B cell (primary cell): ENCODE data around the gene MBP. TPM values are rescaled to one million over a fixed set of nuclear protein-coding genes. Genes with fewer than 3 reads are reported as not detected.

ENCODE experiments used
- ATAC-seq: fragments of 200-7000 bp; cut with Tn5 transposase; one replicate; pipeline ENCODE4 v1.10.0; 2021; ENCODE audit warnings: low read depth, mild to moderate bottlenecking, moderate number of reproducible peaks, moderate library complexity
- CTCF ChIA-PET: fragments of 350-600 bp; sonication (Branson Sonifier 250); formaldehyde crosslinking; loops from one replicate; lab custom pipeline; 2021; ENCODE audit warnings: antibody characterized with exemption, inconsistent platforms; lab: Charles Lee
- POLR2A ChIA-PET: fragments of 350-600 bp; sonication (Branson Sonifier 250); formaldehyde crosslinking; loops from one replicate; lab custom pipeline; 2021; ENCODE audit warnings: antibody characterized with exemption; lab: Charles Lee
- DNase-seq: peaks from one replicate; pipeline ENCODE4 v3.0.0; 2013
- H2AFZ ChIP-seq: 2 replicates; pipeline ENCODE4 v1.6.1; 2012; ENCODE audit warnings: mild to moderate bottlenecking, low read depth, low read length; ENCODE audit not compliant: insufficient read depth, poor library complexity, severe bottlenecking
- H3K27ac ChIP-seq, 2 donors: 1 replicate in 1 of 2; 2 replicates in 1 of 2; pipeline ENCODE4 v1.5.1; 2012 to 2013; ENCODE audit warnings: low read length in 2 of 2, mild to moderate bottlenecking in 2 of 2, moderate library complexity in 1 of 2
- H3K27me3 ChIP-seq, 4 experiments: fragments of 200-600 bp in 1 of 4; sonication (generic) in 1 of 4; replicated peaks in 1 of 4; 1 replicate in 2 of 4; 2 replicates in 2 of 4; pipeline versions ENCODE4 v1.6.1 to v1.7.0; 2013 to 2016; ENCODE audit warnings: low read length in 3 of 4, mild to moderate bottlenecking in 2 of 4, mixed read lengths in 1 of 4, moderate library complexity in 1 of 4; ENCODE audit not compliant: insufficient read depth in 4 of 4, control insufficient read depth in 3 of 4; ENCODE audit errors: control extremely low read depth in 1 of 4
- H3K36me3 ChIP-seq, 2 experiments: replicated peaks in 1 of 2; 1 replicate in 1 of 2; 2 replicates in 1 of 2; pipeline versions ENCODE4 v1.6.1 to v1.7.1; 2013; ENCODE audit warnings: low read length in 1 of 2; ENCODE audit not compliant: insufficient read depth in 2 of 2, control insufficient read depth in 1 of 2; ENCODE audit errors: control extremely low read depth in 1 of 2, extremely low read depth in 1 of 2
- H3K4me1 ChIP-seq, 2 donors: fragments of 200-600 bp in 1 of 2; sonication (generic) in 1 of 2; 1 replicate in 1 of 2; 2 replicates in 1 of 2; pipeline versions ENCODE4 v1.5.1 to v1.6.1; 2013 to 2017; ENCODE audit warnings: low read length in 2 of 2; ENCODE audit not compliant: control insufficient read depth in 2 of 2, insufficient read depth in 2 of 2
- H3K4me2 ChIP-seq: replicated peaks from 2 replicates; pipeline ENCODE3; 2012; ENCODE audit warnings: mild to moderate bottlenecking, low read depth, low read length; ENCODE audit not compliant: poor library complexity, severe bottlenecking
- H3K4me3 ChIP-seq, 5 experiments: fragments of 200-600 bp in 1 of 5; sonication (generic) in 1 of 5; 1 replicate in 3 of 5; 2 replicates in 2 of 5; pipeline versions ENCODE4 v1.5.1 to v1.7.0; 2011 to 2016; ENCODE audit warnings: low read length in 4 of 5, mild to moderate bottlenecking in 4 of 5, low read depth in 2 of 5, control low read depth in 1 of 5, moderate library complexity in 1 of 5; ENCODE audit not compliant: insufficient read depth in 1 of 5; ENCODE audit errors: control extremely low read depth in 1 of 5, extremely low read depth in 1 of 5
- H3K79me2 ChIP-seq: fragments of 200-600 bp; sonication (generic); one replicate; pipeline ENCODE4 v1.6.0; 2016; ENCODE audit warnings: low read length; ENCODE audit not compliant: control insufficient read depth, insufficient read depth
- H3K9ac ChIP-seq: fragments of 200-600 bp; sonication (generic); 2 replicates; pipeline ENCODE4 v1.6.1; 2017; ENCODE audit warnings: mild to moderate bottlenecking, low read length, moderate library complexity
- H3K9me3 ChIP-seq, 3 donors: one replicate each; pipeline versions ENCODE4 v1.6.1 to v1.7.1; 2013; ENCODE audit warnings: low read length in 2 of 3; ENCODE audit not compliant: control insufficient read depth in 2 of 3, insufficient read depth in 1 of 3; ENCODE audit errors: control extremely low read depth in 1 of 3
- H4K20me1 ChIP-seq: 2 replicates; pipeline ENCODE4 v1.6.0; 2012; ENCODE audit warnings: mild to moderate bottlenecking, low read length; ENCODE audit not compliant: insufficient read depth, control insufficient read depth, poor library complexity, severe bottlenecking
- H3K27ac Mint-ChIP-seq: one replicate; pipeline ENCODE4 v1.8.0; 2021; ENCODE audit warnings: mixed read lengths
- H3K27me3 Mint-ChIP-seq: one replicate; pipeline ENCODE4 v1.8.0; 2021; ENCODE audit warnings: mixed read lengths
- H3K4me1 Mint-ChIP-seq: one replicate; pipeline ENCODE4 v1.8.0; 2021; ENCODE audit warnings: mixed read lengths
- H3K4me3 Mint-ChIP-seq: one replicate; pipeline ENCODE4 v1.8.0; 2021; ENCODE audit warnings: mixed read lengths
- H3K9me3 Mint-ChIP-seq: one replicate; pipeline ENCODE4 v1.8.0; 2022; ENCODE audit warnings: mixed read lengths; ENCODE audit not compliant: insufficient read depth
- EZH2 ChIP-seq: IDR thresholded peaks from 2 replicates; pipeline ENCODE4 v1.6.1; 2012; ENCODE audit warnings: borderline replicate concordance, low read depth, mild to moderate bottlenecking, moderate library complexity, low read length; ENCODE audit not compliant: insufficient read depth, poor library complexity, severe bottlenecking
- WGBS: methylation state at CpG from one replicate; pipeline ENCODE4 v1.1.5; 2013; ENCODE audit warnings: missing lambda C conversion rate; ENCODE audit not compliant: insufficient coverage; 5-methylcytosine and 5-hydroxymethylcytosine counted together
- intact Hi-C: fragments of 100-400 bp; cut with micrococcal nuclease; formaldehyde crosslinking; loops from one replicate; pipeline ENCODE4 v1.10.0; 2022
- polyA plus RNA-seq: library from polyadenylated mRNA; depleted of rRNA; stranded (reverse); fragments of >200 nt; gene quantifications from 2 replicates; pipeline ENCODE4 v1.2.3, GENCODE V29; 2012
- total RNA-seq, 2 donors: library from RNA; stranded (reverse); fragments of 120-200 nt in 1 of 2; gene quantifications; 1 replicate in 1 of 2; 2 replicates in 1 of 2; pipeline versions ENCODE4 v1.2.3 to v1.2.4, GENCODE V29; 2013 to 2022
- TF ChIP-seq, protein P1 (sequence below): fragments of 200-600 bp; IDR thresholded peaks from one replicate; pipeline ENCODE4 v1.8.0; 2022; ENCODE audit warnings: antibody characterized with exemption, mild to moderate bottlenecking

MBP gene
- total and polyA plus RNA-seq, 2 donors (not counting 1 experiment from before 2014, with no cell fraction given): 30.1 to 192 TPM

DNA sequence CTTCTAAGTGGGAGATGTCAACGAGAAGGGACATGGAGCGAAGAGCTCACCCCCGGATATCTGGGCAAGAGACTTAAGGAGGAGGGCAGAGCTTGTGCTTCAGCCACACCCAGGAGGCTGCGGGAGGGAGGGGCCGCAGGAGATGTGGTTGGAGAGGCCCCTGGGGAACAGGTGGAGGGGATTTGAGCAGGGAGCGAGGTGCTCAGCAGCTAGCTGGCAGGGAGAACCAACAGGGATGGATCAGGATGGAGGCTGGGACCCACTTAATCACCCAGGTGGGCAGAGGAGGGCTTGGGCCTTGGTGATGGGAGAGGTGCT, 78.3 kb downstream of the MBP start:
- Mint-ChIP-seq H3K4me3 (peak overlapping the region; percentile 89), H3K27ac (peak overlapping the region; percentile 96), H3K27me3 (no peaks in the 10 kb centered on the region), H3K4me1 (peaks cover 66% of the 10 kb centered on the region), H3K9me3 (no peaks in the 10 kb centered on the region)
- intact Hi-C loops: loop anchor here (1.0 to 2.0 kb wide), 5 partner anchors 8 to 131 kb away; no protein-coding TSS in a partner anchor
- Histone ChIP-seq H3K4me3 (peak overlapping the region; percentile 32 to 41 (median 38)), H3K4me2 (peak overlapping the region; percentile 76), H2AFZ (peak overlapping the region; percentile 57), H4K20me1 (no peaks in the 10 kb centered on the region), H3K9me3 (no peaks in the 10 kb centered on the region), H3K79me2 (peaks cover 58% of the 10 kb centered on the region), H3K27ac (peak overlapping the region; percentile 92 to 96), H3K4me1 (peaks cover 53 to 57% of the 10 kb centered on the region in 2 donors), H3K27me3 (no peaks in the 10 kb centered on the region), H3K9ac (peak overlapping the region; percentile 55), H3K36me3 (no peaks in the 10 kb centered on the region)
- 3% methylated on average over 6 of the region's 6 CpGs for WGBS
- DNase-seq (no peak), ATAC-seq (peak; percentile 2)
- no peak for TF ChIP-seq EZH2
- TF ChIP-seq, protein P1, sequence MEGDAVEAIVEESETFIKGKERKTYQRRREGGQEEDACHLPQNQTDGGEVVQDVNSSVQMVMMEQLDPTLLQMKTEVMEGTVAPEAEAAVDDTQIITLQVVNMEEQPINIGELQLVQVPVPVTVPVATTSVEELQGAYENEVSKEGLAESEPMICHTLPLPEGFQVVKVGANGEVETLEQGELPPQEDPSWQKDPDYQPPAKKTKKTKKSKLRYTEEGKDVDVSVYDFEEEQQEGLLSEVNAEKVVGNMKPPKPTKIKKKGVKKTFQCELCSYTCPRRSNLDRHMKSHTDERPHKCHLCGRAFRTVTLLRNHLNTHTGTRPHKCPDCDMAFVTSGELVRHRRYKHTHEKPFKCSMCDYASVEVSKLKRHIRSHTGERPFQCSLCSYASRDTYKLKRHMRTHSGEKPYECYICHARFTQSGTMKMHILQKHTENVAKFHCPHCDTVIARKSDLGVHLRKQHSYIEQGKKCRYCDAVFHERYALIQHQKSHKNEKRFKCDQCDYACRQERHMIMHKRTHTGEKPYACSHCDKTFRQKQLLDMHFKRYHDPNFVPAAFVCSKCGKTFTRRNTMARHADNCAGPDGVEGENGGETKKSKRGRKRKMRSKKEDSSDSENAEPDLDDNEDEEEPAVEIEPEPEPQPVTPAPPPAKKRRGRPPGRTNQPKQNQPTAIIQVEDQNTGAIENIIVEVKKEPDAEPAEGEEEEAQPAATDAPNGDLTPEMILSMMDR: no peak
- ChIA-PET POLR2A (interaction anchor here (0.9 to 5.0 kb wide), 4 partner anchors 9 to 78 kb away, joined by 4 to 58 read pairs (median 14); partner anchors contain the start of gene MBP), CTCF (interaction anchor here (0.9 to 8.1 kb wide), 12 partner anchors 8 to 158 kb away, joined by 3 to 91 read pairs (median 16); partner anchors contain the start of gene MBP)

DNA sequence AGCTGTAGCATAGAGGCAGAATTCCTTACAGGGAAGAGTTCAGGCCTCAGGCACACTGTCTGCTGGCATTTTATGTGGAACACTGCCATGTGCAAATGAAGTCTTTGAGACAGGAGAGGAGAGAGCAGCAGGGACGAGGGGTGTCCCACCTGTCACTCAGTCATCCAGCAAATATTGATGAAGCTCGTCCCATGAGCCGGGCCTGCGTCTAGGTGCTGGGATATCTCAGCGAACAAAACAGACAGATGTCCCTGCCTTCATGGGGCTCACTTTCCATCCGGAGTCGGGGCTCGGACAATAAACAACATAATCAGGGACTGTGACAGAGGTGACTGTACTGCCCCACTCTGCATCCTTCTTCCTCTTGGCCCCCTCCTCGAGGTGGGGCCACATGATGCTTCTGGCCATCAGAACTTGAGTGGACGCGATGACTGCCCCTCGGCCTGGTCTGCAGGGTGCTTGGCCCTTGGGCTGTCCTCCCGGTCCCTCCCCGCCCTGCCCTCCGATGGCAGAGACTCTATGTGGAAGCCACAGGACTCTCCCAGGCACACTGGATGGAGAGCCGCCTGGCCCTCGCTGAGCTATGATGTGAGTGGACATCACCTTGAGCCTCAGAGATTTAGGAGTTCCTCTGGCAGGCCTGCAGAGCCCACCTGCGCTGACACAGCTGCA, 78.8 kb downstream of the MBP start:
- Mint-ChIP-seq H3K27ac (peak overlapping the region; percentile 96), H3K27me3 (no peaks in the 10 kb centered on the region), H3K4me1 (peaks cover 63% of the 10 kb centered on the region), H3K9me3 (no peaks in the 10 kb centered on the region), H3K4me3 (peak overlapping the region; percentile 89)
- ATAC-seq (no peak), DNase-seq (peak; percentile 30)
- POLR2A ChIA-PET: interaction anchor here (0.9 to 5.0 kb wide), 5 partner anchors 9 to 78 kb away, joined by 4 to 58 read pairs (median 7); partner anchors contain the start of gene MBP
- TF ChIP-seq, protein P1: no peak
- no peak for TF ChIP-seq EZH2
- CTCF ChIA-PET: interaction anchor here (0.9 to 8.1 kb wide), 18 partner anchors 8 to 158 kb away, joined by 3 to 91 read pairs (median 8); partner anchors contain the start of gene MBP
- Histone ChIP-seq H3K27me3 (no peaks in the 10 kb centered on the region), H3K4me1 (peaks cover 53 to 57% of the 10 kb centered on the region in 2 donors), H3K79me2 (peaks cover 55% of the 10 kb centered on the region), H2AFZ (peak overlapping the region; percentile 57), H3K9me3 (no peaks in the 10 kb centered on the region), H3K4me2 (peak overlapping the region; percentile 76), H4K20me1 (no peaks in the 10 kb centered on the region), H3K27ac (peak overlapping the region; percentile 92 to 96), H3K9ac (peak overlapping the region; percentile 55), H3K4me3 (peak overlapping the region in 4 of 5 experiments; percentile 34 to 41 (median 38)), H3K36me3 (no peaks in the 10 kb centered on the region)
- WGBS: 80% methylated on average over 18 of the region's 18 CpGs
- intact Hi-C loops: loop anchor here (1.0 to 2.0 kb wide), 5 partner anchors 9 to 131 kb away; no protein-coding TSS in a partner anchor
